Neural cell (in vitro differentiated cells): Measurements from ENCODE around the gene PTGIR. TPM values are rescaled to one million over a fixed set of nuclear protein-coding genes. Genes with fewer than 3 reads are reported as not detected.

Source experiments
- H2AFZ ChIP-seq: fragments of 200-600, 300-800 bp; sonication (generic), shearing (Covaris generic); 2 replicates; pipeline ENCODE4 v1.6.0; 2014; ENCODE audit warnings: low read depth, mild to moderate bottlenecking, antibody characterized with exemption, low read length, moderate library complexity
- H3F3A ChIP-seq: fragments of 200-600 bp; shearing (Covaris generic); 2 replicates; pipeline ENCODE4 v1.6.1; 2016; ENCODE audit warnings: mild to moderate bottlenecking, moderate library complexity, mixed read lengths, antibody characterized with exemption, low read length; ENCODE audit not compliant: insufficient read depth, poor library complexity, severe bottlenecking
- H3K27ac ChIP-seq: fragments of 200-600, 300-800 bp; sonication (generic), shearing (Covaris generic); 2 replicates; pipeline ENCODE4 v1.5.1; 2014; ENCODE audit warnings: mild to moderate bottlenecking, low read length, moderate library complexity
- H3K27me3 ChIP-seq: fragments of 300-800, 200-600 bp; sonication (generic), shearing (Covaris generic); 2 replicates; pipeline ENCODE4 v1.6.0; 2014; ENCODE audit warnings: mild to moderate bottlenecking, low read depth, low read length, moderate library complexity; ENCODE audit not compliant: insufficient read depth
- H3K36me3 ChIP-seq: fragments of 300-800, 200-600 bp; sonication (generic), shearing (Covaris generic); 2 replicates; pipeline ENCODE4 v1.5.1; 2014; ENCODE audit warnings: mild to moderate bottlenecking, antibody characterized with exemption, low read length, moderate library complexity; ENCODE audit not compliant: insufficient read depth
- H3K4me2 ChIP-seq: fragments of 300-800, 200-600 bp; sonication (generic), shearing (Covaris generic); 2 replicates; pipeline ENCODE4 v1.6.0; 2014; ENCODE audit warnings: mild to moderate bottlenecking, low read length
- H3K4me3 ChIP-seq: fragments of 300-800, 200-600 bp; sonication (generic), shearing (Covaris generic); 2 replicates; pipeline ENCODE4 v1.5.1; 2014; ENCODE audit warnings: mild to moderate bottlenecking, low read length, moderate library complexity
- H3K79me2 ChIP-seq: fragments of 200-600 bp; shearing (Covaris generic); replicated peaks from 2 replicates; pipeline ENCODE4 v1.6.0; 2014; ENCODE audit warnings: mild to moderate bottlenecking, low read length, moderate library complexity; ENCODE audit not compliant: insufficient read depth
- H3K9ac ChIP-seq: fragments of 300-800, 200-600 bp; sonication (generic), shearing (Covaris generic); 2 replicates; pipeline ENCODE4 v1.6.1; 2016; ENCODE audit warnings: mild to moderate bottlenecking, low read length, mixed read lengths
- H3K9me2 ChIP-seq: fragments of 200-600 bp; shearing (Covaris generic); 2 replicates; pipeline ENCODE4 v1.6.1; 2016; ENCODE audit warnings: mild to moderate bottlenecking, low read length, mixed read lengths; ENCODE audit not compliant: insufficient read depth
- H3K9me3 ChIP-seq: fragments of 200-600, 300-800 bp; sonication (generic), shearing (Covaris generic); 2 replicates; pipeline ENCODE4 v1.6.1; 2016; ENCODE audit warnings: mild to moderate bottlenecking, mixed run types, low read length, moderate library complexity, mixed read lengths
- H4K20me1 ChIP-seq: fragments of 200-600 bp; shearing (Covaris generic); 2 replicates; pipeline ENCODE4 v1.6.1; 2016; ENCODE audit warnings: mild to moderate bottlenecking, mixed run types; ENCODE audit not compliant: insufficient read depth
- CTCF ChIP-seq: fragments of 450-650 bp; IDR thresholded peaks from 2 replicates; pipeline ENCODE4 v1.5.1; 2014; ENCODE audit warnings: antibody characterized with exemption, mild to moderate bottlenecking, moderate library complexity; ENCODE audit not compliant: poor library complexity, severe bottlenecking
- EP300 ChIP-seq: fragments of 450-650 bp; conservative IDR thresholded peaks from 2 replicates; pipeline ENCODE4 v1.6.1; 2014; ENCODE audit warnings: antibody characterized with exemption, mild to moderate bottlenecking, moderate library complexity; ENCODE audit not compliant: poor library complexity, severe bottlenecking
- EZH2 ChIP-seq: fragments of 200-600, 300-800 bp; shearing (Covaris generic), sonication (generic); IDR thresholded peaks from 2 replicates; pipeline ENCODE4 v1.6.1; 2014; ENCODE audit warnings: antibody characterized with exemption, low read length, borderline replicate concordance, mild to moderate bottlenecking; ENCODE audit not compliant: insufficient read depth, poor library complexity, severe bottlenecking
- MXI1 ChIP-seq: fragments of 450-650 bp; conservative IDR thresholded peaks from 2 replicates; pipeline ENCODE4 v1.6.1; 2014; ENCODE audit warnings: antibody characterized with exemption, mild to moderate bottlenecking; ENCODE audit not compliant: poor library complexity, severe bottlenecking
- POLR2AphosphoS5 ChIP-seq: IDR thresholded peaks from 2 replicates; pipeline ENCODE4 v1.6.1; 2012
- RAD21 ChIP-seq: fragments of 450-650 bp; conservative IDR thresholded peaks from 2 replicates; pipeline ENCODE4 v1.6.1; 2014; ENCODE audit warnings: antibody characterized with exemption, mild to moderate bottlenecking, moderate library complexity
- REST ChIP-seq: IDR thresholded peaks from 2 replicates; pipeline ENCODE4 v1.6.1; 2012; ENCODE audit warnings: borderline replicate concordance
- SMC3 ChIP-seq: fragments of 450-650 bp; conservative IDR thresholded peaks from 2 replicates; pipeline ENCODE4 v1.6.1; 2014; ENCODE audit warnings: antibody characterized with exemption, mild to moderate bottlenecking, moderate library complexity; ENCODE audit not compliant: poor library complexity
- TAF1 ChIP-seq: IDR thresholded peaks from 2 replicates; pipeline ENCODE4 v1.6.1; 2012; ENCODE audit warnings: low read depth
- polyA plus RNA-seq: library from polyadenylated mRNA; depleted of rRNA; stranded (reverse); fragments of >200 nt; gene quantifications from 2 replicates; pipeline ENCODE4 v1.2.3, GENCODE V29; 2014

The PTGIR gene
- polyA plus RNA-seq, 1 donor from 2014 or later = not detected

- Histone ChIP-seq H3K9me2 (no peaks in the 10 kb centered on the region), H3K4me3 (peak overlapping the region; percentile 81), H2AFZ (no peak overlapping the region), H3K36me3 (no peaks in the 10 kb centered on the region), H3K9me3 (no peaks in the 10 kb centered on the region), H4K20me1 (peaks cover 41% of the 10 kb centered on the region), H3K27ac (peak overlapping the region; percentile 99), H3F3A (no peaks in the 10 kb centered on the region), H3K9ac (peak overlapping the region; percentile 98), H3K4me2 (peak overlapping the region; percentile 77), H3K27me3 (no peaks in the 10 kb centered on the region), H3K79me2 (peaks cover 47% of the 10 kb centered on the region)
- no peak for TF ChIP-seq SMC3
- TF ChIP-seq RAD21 = no peak
- no peak for TF ChIP-seq EP300
- TF ChIP-seq CTCF = no peak
- no peak for TF ChIP-seq MXI1
- no peak for TF ChIP-seq EZH2
- no peak for TF ChIP-seq POLR2AphosphoS5
- TF ChIP-seq REST = no peak
- no peak for TF ChIP-seq TAF1
Measured at GRCh38 chr19:46603752-46604231, 21.1 kb downstream of the PTGIR start.

- Histone ChIP-seq H3K36me3 (no peaks in the 10 kb centered on the region), H3K9me3 (no peaks in the 10 kb centered on the region), H3K79me2 (peaks cover 47% of the 10 kb centered on the region), H3F3A (no peaks in the 10 kb centered on the region), H3K27me3 (no peaks in the 10 kb centered on the region), H2AFZ (no peak overlapping the region), H3K9ac (peak overlapping the region; percentile 98), H4K20me1 (peaks cover 41% of the 10 kb centered on the region), H3K4me3 (peak overlapping the region; percentile 81), H3K27ac (peak overlapping the region; percentile 99), H3K9me2 (no peaks in the 10 kb centered on the region), H3K4me2 (peak overlapping the region; percentile 77)
- TF ChIP-seq MXI1 (no peak), EP300 (no peak), EZH2 (no peak), POLR2AphosphoS5 (no peak), RAD21 (no peak), TAF1 (no peak), REST (no peak), CTCF (no peak), SMC3 (no peak)
Measured at GRCh38 chr19:46603195-46603637, 21.7 kb downstream of the PTGIR start.
